GM15510 (cell line): Measurements from ENCODE around the gene CLSTN2.

Source experiments
- POLR2A ChIP-seq: IDR thresholded peaks from 3 replicates; pipeline ENCODE4 v1.6.1; 2011; ENCODE audit warnings: borderline replicate concordance; ENCODE audit not compliant: insufficient read length; ENCODE audit errors: extremely low read depth

The CLSTN2 gene

DNA sequence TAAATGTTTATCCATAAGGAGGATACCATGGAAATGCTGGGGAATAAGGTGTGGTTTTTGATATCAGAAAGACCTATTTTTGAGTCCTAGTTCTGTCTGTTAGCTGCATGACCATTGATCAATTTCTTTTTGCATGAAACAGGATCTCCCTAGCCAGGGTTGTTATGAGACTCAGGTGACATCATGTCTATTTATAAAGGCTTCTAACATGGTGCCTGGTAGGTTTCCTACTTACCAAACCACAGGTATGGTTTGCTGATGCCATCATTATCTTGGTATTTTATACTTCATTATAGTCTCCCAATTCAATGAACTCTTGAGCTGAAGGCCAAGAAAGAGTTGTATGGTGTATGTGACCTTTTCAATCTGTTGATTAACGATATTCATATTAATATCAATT, 144.0 kb downstream of the CLSTN2 start:
- TF ChIP-seq POLR2A: no peak

DNA sequence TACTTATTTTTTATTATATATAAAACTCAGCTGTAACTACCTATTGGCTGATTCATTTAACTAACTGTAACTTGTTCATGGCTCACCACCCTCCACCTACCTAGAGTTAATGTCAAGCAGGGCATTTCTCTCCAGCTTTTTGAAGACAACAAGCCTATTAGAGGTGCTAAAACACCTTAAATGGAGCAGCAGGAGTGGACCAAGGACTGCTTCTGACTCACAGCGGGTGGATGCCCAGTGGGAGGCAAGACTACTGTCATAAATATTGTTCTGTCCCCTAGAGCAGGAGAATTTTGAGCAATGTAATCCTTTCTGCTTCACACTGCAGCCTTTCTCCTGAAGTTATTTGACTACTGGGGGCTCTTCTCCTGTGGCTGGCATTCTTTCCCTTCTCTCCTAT, 146.9 kb downstream of the CLSTN2 start:
- no peak for TF ChIP-seq POLR2A

DNA sequence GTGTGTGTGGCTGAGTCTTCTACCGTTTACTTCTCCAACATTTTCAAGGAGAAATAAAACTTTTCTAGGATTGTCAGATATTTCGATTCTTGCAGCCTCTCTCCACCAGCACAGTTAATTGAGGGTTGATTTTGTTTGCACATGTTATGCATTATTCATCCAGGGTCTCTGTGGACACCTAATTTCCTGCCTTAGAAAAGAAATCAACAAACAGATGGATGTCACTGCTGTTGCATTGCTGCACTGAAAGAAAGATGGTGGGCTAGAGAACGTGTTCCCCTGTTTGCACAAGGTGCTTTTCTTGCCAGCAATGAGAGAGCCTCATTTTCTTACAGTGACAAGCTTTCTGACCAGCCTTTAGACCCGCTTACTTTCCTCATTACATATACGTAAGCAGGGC, 150.0 kb downstream of the CLSTN2 start:
- TF ChIP-seq POLR2A: no peak

DNA sequence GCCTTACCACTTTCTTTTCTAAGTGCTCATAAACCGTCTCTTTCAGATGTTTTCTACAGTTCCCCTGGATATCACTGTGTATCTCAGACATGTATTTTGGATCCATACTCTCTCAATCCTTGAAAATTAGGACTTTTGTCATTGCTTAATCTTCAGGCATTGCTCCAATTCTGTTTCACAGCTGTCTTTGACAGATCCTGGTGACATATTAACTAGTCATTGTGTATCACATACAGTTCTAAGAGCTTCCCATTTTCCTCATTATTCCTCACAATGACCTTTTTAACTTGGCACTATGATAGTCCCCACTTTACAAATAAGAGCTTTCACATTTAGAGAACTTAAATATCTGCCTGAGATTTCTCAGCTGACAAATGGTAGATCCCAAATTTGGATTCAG, 151.7 kb downstream of the CLSTN2 start:
- TF ChIP-seq POLR2A: no peak

DNA sequence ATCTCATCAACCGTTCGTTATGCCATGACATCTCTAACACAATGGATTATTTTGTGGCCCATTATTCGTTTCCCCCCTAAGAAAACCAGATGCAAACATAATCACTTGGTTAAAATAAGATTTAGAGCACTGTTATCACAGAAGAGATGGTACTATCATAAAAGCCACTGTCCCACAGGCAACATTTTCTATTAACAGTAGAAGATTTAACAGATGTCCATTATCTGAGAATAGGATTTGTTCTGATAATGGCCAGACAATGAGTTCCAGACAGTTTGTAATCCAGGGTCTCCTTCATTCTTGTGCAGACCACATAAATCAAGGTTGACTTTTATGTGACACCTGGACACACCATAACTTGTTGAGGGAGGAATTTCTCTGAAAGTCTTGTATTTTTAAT, 153.1 kb downstream of the CLSTN2 start:
- TF ChIP-seq POLR2A: no peak

DNA sequence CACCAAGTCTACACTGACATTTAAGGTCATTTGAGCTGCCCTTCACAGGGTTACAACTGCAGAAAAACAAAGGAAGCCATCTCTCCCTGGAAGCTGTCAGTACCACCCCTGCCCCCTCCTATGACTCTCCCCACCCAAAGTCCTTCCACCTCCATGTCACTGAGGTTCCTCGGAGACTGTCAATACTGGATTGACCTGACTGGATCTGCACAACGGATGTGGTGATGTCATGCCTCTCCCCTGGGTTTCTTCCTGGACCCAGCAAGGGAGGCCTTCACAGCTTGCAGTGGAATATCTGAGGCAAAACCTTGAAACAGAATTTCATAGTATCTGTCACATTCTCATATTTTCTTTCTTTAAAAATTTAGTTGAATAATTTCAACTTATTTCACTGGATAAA, 153.5 kb downstream of the CLSTN2 start:
- TF ChIP-seq POLR2A: no peak

DNA sequence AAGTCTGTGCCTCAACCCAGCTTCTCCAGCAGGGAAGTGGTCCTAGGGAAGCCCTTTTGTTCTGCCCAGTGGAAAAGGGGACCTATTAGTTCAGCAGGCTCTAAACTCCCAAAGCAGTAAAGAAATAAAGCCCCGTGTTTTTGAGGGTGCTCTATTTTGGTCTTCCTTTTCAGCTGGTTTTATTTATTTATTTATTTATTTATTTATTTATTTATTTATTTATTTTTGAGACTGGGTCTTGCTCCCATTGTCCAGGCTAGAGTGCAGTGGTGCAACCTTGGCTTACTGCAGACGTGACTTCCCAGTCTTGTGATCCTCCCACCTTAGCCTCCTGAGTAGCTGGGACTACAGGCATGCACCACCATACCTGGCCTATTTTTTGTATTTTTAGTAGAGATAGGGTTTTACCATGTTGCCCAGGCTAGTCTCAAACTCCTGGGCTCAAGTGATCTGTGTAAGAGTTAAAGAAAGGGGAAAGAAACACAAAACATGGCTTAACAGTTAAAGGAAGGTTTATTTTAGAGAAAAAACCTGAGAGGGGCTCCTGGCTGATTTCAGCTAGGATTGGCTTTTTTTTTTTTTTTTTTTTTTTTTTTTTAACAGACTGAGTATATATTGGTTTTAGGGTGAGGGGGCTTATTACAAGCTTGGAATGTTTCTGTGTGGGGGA, 154.6 kb downstream of the CLSTN2 start:
- TF ChIP-seq POLR2A: no peak

DNA sequence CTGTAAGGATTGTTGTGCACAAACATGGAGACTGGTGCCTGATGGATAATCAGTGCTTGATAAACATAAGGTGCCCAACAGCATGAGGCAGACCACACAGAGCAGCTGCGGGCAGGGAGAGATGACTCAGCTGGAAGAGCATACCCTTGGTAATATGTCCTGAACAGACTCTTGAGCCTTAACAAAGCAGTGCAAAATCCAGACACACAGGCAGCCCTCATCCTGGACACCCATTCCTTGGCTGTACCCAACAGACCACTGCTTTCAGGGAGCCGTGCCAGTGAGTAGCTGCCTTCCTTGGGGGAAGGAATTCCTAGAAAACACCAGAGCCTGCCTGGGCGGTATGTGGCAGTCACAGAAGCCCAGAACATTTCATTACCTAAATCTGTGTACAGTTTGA, 156.2 kb downstream of the CLSTN2 start:
- TF ChIP-seq POLR2A: no peak

DNA sequence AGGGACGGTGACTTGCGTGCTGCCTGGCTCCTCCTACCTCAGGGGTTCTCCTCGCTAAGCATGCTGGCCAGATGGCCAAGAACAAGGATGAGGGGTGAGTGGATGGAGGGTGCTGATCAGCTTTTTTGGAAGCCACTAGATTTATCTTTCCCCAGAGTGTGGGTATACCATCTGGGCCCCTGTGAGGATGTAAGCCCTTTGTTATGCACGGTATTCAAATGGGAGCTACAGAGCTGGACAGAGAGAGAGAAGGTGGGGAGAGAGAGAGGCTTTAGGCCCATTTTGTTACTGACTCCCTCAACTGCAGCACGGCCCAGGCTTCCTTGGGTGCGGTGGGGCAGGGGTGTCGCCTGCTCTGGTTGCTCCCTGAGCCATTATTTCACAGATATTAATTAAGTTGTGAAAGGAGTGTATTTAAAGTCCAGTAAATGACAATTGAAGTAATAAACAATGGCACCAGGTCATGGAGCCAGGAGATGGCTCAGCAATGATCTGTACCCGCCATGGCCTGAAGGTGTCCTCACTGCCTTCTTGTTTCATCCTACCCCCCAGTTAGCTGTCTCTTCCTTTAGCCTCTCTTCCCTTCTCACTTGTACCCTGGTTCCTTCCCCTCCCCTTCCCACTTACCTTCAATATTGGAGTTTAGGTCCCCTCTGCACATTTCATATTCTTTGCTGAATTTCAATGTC, 158.0 kb downstream of the CLSTN2 start:
- TF ChIP-seq POLR2A: no peak

DNA sequence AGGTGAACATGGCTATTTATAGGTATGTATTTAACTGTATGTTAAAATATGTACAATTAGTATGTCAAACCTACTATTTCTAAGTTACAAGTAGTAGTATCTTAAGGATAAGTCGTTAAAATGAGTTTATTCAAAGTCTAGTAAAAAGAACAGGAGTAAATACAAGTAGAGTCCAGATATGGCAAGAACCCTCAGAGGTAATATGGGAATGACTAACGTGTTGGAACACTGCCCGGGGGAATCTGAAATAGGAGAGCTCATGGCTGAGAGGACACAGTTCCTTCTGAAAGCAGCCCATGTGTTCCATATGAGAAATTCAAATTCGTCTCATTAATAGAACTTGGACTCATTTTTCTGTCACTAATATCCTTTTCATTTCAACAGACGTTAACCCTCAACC, 158.8 kb downstream of the CLSTN2 start:
- no peak for TF ChIP-seq POLR2A

DNA sequence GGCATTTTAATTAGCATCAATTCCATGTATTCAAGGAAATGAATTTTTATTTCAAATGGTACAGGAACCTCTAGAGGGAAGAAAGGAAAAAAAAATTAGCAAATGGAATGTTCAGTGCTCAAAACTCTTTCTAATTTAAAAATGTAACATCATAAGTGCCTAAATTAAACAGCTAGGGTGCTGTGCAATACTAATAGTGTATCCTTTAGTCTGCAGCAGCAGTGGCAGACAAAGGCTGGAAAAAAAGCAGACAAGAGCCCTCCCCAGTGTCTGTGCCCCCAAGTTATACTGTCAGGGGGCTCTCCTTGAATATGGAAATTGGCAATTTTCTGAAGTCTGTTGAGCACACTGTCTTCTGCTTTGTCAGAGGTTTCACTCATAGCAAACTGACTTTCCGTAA, 159.5 kb downstream of the CLSTN2 start:
- no peak for TF ChIP-seq POLR2A

DNA sequence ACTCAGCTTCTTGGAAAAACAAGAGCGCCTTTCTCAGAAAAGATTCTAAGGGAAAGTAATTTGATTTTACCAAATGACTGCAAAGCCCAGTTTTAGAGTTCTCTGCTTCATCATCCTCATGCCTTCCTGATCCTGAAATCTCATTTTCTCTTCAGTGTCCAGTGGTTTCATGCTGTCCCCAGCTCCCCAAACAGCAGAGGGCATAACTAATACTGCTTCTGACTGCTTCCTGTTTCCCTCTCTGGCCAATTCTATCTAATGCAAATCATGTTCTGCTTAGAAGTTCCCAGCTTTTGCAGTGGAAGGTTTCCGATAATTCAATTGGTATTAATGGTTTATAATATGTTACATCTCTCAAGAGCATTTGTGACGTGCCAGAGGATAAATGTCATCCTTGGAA, 161.1 kb downstream of the CLSTN2 start:
- no peak for TF ChIP-seq POLR2A

DNA sequence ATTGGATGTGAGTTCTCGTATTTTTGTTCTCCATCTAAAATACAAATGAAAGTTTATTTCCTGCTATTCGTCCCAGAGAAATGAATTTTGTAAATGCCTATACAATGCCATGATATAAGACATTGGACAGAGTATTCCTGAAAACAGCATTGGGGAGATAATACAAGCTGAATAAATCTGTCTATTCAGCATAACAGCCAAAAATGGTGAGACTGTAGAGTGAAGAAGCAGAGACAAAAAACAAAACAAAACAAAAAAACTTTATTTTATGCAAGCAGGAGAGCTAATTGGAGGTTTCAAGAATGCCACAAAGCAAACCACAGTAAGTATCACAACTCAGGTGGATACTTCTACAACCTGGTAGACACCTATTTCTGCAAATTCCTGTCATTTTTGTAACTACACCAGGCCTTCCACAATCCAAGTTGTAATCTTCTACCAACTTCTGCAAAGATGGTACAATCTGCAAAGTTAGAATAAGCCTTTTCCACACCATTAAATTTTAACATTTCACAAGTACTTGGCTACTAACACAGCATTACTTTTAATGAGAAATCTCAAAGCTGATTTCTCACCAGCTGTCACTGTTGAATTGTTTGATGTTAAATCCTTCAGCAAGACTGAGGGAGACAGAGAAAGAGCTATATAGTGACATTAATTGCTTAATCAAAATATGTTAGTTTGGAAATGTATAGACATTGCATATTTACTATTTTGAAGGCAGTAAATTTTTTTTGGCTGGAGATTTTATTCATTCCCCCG, 163.1 kb downstream of the CLSTN2 start:
- TF ChIP-seq POLR2A: no peak

DNA sequence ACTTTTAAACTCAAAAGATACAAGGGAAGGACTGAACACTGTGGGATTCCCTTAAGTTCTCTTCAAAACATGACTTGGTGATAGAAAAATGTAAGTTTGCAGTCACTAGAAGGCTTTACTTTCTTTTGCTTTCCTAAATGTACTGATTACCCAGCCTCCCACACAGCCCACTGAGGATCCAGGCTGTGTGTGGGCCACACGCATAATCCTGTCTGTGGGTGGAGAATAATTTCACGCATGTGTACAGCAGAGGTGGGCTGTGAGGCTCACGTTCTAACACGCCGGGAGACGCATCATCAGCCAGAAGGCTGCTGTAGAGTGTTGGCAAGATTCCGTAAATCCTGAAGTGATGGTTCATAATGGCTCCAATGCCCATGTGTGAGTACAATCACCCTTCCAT, 165.5 kb downstream of the CLSTN2 start:
- TF ChIP-seq POLR2A: no peak

DNA sequence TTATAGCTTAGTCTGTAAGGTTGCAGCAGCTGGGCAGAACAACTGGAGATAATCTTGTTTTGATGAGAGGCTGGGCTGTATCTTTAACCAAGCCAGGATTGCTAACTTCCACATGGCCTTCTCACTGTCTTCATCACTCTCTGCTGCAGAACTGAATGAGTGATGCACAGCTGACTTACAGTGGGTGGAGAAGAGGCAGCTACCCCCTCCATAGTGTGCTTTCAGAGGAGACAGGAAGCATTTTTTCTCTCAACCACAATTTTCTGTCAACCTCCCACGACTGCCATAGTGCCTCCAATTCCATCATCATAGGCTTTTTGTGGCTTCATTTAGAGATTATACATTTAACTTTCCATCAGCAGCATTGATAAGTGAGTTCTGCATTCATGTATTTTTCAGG, 168.2 kb downstream of the CLSTN2 start:
- TF ChIP-seq POLR2A: no peak
